ENCODE data around the gene ZSWIM6. TPM values are rescaled to one million over a fixed set of nuclear protein-coding genes. Genes with fewer than 3 reads are reported as not detected.

ZSWIM6 gene
- total and polyA plus RNA-seq, 2 experiments from 2014 or later = 3.9 to 6.0 TPM

- peaks cover 27% of the 10 kb centered on the region for H3K36me3 Mint-ChIP-seq (ENCODE audit: low read depth)
- Histone ChIP-seq H3K4me3 (no peak overlapping the region), H3K4me1 (ENCODE audit: insufficient read depth) (no peaks in the 10 kb centered on the region), H4K20me1 (replicated peaks; ENCODE audit: insufficient read depth) (no peaks in the 10 kb centered on the region; the same call in 1 of the 2 replicates), H3F3A (replicated peaks; ENCODE audit: low read depth) (no peaks in the 10 kb centered on the region), H3K79me2 (replicated peaks; ENCODE audit: insufficient read depth) (no peaks in the 10 kb centered on the region; the same call in none of the 2 replicates), H3K27ac (ENCODE audit: low read depth) (no peak overlapping the region), H3K36me3 (ENCODE audit: insufficient read depth) (0 out of 2 replicates have a peak, but pooled peaks cover 4% of the 10 kb centered on the region), H3K27me3 (ENCODE audit: insufficient read depth) (no peaks in the 10 kb centered on the region), H2AFZ (no peak overlapping the region), H3K9me2 (ENCODE audit: insufficient read depth) (no peaks in the 10 kb centered on the region), H3K4me2 (no peak overlapping the region)
- H3K4me3 Mint-ChIP-seq = no peak overlapping the region
- TF ChIP-seq ZNF462 (CRISPR knock-in tag; IDR thresholded peaks at IDR 0.05) = no peak
- TF ChIP-seq CTCF (conservative IDR thresholded peaks at IDR 0.05; ENCODE audit: low read depth in 2 of 2) = no peak
- no peak for TF ChIP-seq CREB1 (CRISPR knock-in tag; IDR thresholded peaks at IDR 0.05; ENCODE audit: low read depth)
- no peak for TF ChIP-seq POLR2AphosphoS5 (IDR thresholded peaks at IDR 0.05; ENCODE audit: low read depth)
- no peak for TF ChIP-seq ZNF114 (CRISPR knock-in tag; IDR thresholded peaks at IDR 0.05)
- H3K4me1 Mint-ChIP-seq = peaks cover 2% of the 10 kb centered on the region; the same call in 1 of the 3 replicates
- DNase-seq (ENCODE audit: low spot score) (no peak), ATAC-seq (no peak)
- no peaks in the 10 kb centered on the region for H3K27me3 Mint-ChIP-seq (ENCODE audit: insufficient read depth, low read depth, poor library complexity)
- no peak overlapping the region for H3K27ac Mint-ChIP-seq
- peaks cover 36% of the 10 kb centered on the region for H3K9me3 Mint-ChIP-seq
These were observed 108.0 kb downstream of the ZSWIM6 start for GRCh38 chr5:61440086-61440485.

Data from GM23338 (cell line).